Measurements from ENCODE around the gene DDX51.
"Not testable (repeated sequence)": the region's sequence is repeated elsewhere in the genome, so short reads cannot be mapped to it uniquely, and the experiment has no call there.

The DDX51 gene

GRCh38 chr12:132121283-132121682, 22.8 kb downstream of the DDX51 start:
- DNase-seq (ENCODE audit: low read depth in 2 of 2, low spot score in 1 of 2), result no peak

- DNase-seq (ENCODE audit: low read depth in 2 of 2, low spot score in 1 of 2), result no peak
These were observed 25.2 kb downstream of the DDX51 start for GRCh38 chr12:132118876-132119275.

DNA sequence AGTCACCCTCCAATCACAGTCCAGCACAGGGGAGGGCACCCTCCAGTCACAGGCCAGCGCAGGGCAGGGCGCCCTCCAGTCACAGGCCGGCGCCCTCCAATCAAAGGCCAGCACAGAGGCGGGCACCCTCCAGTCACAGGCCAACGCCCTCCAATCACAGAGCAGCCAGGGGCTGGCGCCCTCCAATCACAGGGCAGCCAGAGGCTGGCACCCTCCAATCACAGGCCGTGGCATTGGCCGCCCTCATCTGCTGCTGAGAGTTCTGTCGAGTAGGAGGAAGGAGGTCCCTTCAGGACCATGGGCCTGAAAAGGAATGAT, 26.6 kb downstream of the DDX51 start:
- DNase-seq (ENCODE audit: low read depth in 2 of 2, low spot score in 1 of 2), result no peak

DNA sequence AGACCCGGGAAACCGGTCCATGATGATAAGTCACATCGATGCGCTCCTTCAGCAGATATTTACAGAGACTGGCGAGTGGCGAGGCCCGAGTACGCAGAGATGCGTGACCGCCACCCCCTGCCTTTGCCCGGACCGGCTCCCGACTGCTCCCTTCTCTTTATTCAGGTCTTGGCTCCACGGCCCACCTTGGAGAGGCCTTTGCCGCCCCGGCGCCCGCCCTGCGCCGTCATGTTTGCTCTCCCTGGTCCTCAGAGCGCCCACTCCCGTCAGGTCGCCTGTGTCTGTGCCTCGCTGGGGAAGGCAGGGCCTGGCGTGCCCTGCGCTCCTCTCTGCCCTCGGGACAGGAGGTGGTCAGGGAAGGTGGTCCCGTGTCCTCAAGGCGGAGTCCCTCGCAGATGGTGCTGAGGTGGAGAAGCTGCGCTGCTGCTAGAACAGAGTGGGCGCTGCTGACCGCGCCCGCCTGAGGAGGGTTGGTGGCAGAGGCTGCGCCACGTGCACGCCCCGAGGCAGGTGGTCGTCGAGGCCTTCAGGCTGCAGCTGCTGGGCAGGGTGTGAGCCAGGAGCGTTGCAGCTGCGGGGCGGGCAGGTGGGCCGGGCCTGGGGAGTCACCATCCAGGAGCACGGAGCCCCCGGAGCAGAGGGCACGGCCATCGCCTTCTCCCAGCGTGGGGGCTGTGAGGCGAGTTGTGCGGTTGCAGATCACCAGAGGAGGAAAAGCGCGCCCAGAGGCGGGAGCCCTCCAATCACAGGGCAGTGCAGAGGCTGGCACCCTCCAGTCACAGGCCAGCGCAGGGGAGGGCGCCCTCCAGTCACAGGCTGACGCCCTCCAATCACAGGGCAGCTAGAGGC, 27.2 kb downstream of the DDX51 start:
- no peak for DNase-seq (ENCODE audit: low read depth in 2 of 2, low spot score in 1 of 2)

DNA sequence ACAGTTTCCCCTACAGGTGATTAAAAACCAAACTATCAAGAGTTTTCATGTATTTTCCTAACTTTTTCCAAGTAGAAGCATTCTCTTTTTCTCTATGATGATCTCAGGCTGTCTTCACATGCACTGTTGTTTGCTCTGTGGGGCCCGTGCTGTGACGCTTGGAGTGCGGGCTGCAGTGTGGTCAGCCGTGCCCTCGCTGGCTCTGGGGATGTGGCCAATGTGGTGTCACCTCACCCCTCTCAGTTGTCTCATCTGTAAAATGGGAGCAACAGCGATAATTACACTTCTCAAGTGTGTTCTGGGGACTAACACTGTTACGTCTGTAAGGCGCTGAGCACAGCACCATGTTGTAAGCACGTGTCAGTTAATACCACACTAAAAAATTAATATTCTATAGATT, 28.6 kb downstream of the DDX51 start:
- DNase-seq (ENCODE audit: low read depth in 2 of 2, low spot score in 1 of 2), result no peak

- DNase-seq (ENCODE audit: low read depth in 2 of 2, low spot score in 1 of 2), result no peak
These were observed 29.5 kb downstream of the DDX51 start for GRCh38 chr12:132114667-132115066.

- no peak for DNase-seq (ENCODE audit: low read depth in 2 of 2, low spot score in 1 of 2)
These were observed 32.3 kb downstream of the DDX51 start for GRCh38 chr12:132111654-132112304.

DNA sequence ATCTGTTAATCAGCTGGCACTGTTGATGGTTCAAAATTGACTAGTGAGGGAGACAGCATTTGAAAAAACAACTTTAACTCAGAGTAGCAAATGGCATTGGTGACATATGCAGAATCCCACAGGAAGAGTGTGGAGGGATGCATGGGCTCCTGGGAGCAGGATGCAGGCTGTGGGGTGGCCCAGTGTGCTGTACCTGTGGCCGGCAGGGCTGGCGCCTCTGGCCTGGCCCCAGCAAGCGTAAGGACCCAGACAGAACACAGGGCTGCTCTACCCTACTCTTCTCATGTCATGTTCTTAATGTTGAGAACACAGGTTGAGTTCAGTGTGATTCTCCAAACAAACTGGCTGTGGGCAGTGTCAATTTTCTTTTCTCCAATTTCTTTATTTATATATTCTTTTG, 33.4 kb downstream of the DDX51 start:
- no peak for DNase-seq (ENCODE audit: low read depth in 2 of 2, low spot score in 1 of 2)

DNA sequence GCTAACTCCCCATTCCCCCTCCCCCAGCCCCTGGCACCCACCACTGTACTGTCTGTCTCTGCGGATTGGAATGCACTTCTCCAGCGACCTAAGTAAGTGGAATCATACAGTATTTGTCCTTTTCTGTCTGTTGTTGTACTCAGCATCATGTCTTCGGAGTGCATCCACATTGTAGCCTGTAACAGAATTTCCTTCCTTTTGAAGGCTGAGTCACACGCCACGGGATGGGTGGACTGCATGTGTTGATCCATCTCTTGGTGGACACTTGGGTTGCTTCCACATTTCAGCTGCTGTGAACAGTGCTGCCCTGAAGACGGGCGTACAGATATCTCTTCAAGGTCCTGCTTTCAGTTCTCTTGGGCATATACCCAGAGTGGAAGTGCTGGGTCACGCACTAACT, 34.4 kb downstream of the DDX51 start:
- no peak for DNase-seq (ENCODE audit: low read depth in 2 of 2, low spot score in 1 of 2)

DNA sequence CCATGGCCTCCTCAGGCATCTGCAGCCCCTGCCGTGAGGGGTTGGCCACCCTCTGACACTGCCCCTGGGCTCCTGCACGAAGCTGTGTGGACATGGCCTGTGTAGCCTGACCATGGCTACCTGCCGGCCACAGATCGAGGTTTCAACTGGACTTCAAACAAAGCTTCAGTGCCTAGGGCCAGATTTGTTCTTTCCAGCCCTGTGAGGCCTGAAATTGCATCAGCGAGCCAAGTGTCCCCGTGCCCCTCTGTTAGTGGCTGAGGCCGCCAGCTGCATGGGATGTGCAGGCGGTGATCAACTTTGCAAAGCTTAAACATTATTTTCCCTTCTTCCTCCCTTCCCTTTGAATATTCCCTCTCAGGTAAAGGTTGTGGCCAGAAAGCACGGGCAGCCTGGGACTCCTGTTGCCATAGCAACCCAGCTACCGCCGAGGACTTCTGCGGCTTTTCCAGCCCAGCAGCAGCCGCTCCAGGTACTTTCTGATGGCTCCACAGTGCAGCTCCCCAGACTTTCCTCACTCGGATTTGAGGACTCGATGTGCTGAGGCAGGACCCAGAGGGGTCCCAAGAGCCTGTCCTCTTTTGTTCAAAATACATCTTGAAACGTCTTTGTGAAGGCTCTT, 35.8 kb downstream of the DDX51 start:
- no peak for DNase-seq (ENCODE audit: low read depth in 2 of 2, low spot score in 1 of 2)

- no peak for DNase-seq (ENCODE audit: low read depth in 2 of 2, low spot score in 1 of 2)
These were observed 37.2 kb downstream of the DDX51 start for GRCh38 chr12:132106921-132107320.

DNA sequence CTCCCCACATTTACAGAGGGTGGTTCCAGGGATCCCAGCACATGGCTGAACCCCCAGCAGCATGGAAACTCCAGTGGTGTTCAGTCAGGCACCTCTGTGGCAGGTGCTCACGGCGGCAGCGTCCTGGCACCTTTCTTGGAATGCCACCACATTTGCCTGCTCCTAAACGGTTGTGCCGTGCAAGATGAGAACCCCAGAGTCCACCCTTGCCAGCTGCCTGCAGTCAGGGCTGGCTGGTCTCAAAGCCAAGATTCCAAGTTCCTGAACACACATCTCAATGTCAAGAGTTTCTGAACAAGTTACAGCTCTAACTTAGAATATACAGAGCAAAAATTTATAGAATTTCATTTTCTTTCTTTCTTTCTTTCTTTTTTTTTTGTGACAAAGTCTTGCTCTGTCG, 38.7 kb downstream of the DDX51 start:
- no peak for DNase-seq (ENCODE audit: low read depth in 2 of 2, low spot score in 1 of 2)

GRCh38 chr12:132103542-132104308, 40.4 kb downstream of the DDX51 start:
- DNase-seq (ENCODE audit: low read depth in 2 of 2, low spot score in 1 of 2), result no peak

- not testable (repeated sequence) for DNase-seq (ENCODE audit: low read depth in 2 of 2, low spot score in 1 of 2)
These were observed 41.0 kb downstream of the DDX51 start for GRCh38 chr12:132103072-132103471.

DNA sequence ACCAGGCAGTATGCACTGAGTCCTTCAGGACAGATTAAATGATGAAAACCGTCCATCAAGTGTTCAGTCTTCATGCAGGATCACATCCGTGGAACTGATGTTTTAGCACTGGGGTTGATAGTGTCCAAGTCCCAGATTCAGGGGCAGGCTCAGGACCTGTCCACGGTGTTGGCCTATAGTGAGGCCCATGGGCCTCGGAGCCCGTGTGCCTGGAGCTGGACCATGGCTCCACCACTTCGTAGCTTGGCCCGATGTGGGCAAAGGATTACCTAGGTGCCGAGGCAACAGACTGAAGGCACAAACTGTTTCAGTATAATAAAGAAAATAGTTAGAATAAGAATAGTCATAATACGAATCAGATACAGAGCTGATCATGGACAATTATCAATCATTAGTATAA, 41.8 kb downstream of the DDX51 start:
- DNase-seq (ENCODE audit: low read depth in 2 of 2, low spot score in 1 of 2), result no peak

DNA sequence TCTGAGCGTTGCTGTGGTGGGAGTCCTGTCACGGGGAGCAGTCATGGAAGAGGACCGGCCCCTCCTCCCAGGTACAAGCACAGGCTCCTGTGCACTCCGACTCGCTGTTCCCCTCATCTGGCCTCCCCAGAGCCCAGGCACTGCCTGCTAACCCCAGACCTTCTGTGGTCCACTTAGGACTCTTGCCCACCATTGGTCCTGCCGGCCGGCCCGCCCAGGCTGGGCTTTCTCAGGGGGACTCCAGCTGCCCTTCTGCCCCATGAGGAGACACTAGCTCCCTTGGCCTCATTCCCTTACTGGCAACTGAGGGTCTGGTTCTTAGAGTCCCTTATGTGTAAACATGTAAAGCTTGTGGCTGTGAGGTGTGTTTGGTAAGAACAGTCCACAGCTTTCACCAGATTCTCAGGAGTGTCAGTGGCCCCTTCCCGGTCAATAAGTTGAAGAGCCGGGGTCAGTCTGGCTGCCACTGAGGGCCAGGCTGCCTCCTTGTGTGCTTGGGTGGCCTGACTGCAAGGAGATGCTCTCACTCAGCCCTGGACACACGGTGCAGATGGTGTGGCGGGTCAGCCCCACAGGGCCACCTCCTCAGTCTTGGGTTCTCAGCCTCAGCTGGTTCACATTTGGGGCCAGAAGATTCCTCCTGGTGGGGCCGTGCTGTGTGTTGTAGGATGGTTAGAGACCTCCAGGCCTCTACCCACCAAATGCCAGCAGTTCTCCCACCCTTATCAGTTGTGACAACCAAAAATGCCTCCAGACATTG, 43.6 kb downstream of the DDX51 start:
- DNase-seq (ENCODE audit: low read depth in 2 of 2, low spot score in 1 of 2), result no peak

DNA sequence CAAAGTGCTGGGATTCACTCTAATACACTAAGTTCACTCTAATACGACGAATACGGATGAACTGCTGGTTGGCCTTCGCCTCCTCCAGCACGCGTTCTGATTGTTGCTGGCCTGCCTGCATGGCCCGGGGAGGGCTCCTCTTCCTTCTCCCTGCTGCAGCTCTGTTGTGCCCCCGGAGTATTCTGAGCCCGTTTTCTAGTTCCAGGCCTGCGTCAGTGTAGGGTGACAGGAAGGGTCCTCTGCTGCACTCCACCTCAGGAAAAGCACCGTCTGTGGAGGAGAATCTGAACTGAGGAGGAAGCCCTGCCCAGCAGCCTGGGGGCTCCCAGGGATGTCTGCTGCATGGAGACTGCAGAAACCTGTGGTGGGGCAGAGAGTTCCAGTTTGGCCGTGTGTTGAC, 44.4 kb downstream of the DDX51 start:
- DNase-seq (ENCODE audit: low read depth in 2 of 2, low spot score in 1 of 2), result no peak

GRCh38 chr12:132095520-132096409, 48.4 kb downstream of the DDX51 start:
- no peak for DNase-seq (ENCODE audit: low read depth in 2 of 2, low spot score in 1 of 2)

DNA sequence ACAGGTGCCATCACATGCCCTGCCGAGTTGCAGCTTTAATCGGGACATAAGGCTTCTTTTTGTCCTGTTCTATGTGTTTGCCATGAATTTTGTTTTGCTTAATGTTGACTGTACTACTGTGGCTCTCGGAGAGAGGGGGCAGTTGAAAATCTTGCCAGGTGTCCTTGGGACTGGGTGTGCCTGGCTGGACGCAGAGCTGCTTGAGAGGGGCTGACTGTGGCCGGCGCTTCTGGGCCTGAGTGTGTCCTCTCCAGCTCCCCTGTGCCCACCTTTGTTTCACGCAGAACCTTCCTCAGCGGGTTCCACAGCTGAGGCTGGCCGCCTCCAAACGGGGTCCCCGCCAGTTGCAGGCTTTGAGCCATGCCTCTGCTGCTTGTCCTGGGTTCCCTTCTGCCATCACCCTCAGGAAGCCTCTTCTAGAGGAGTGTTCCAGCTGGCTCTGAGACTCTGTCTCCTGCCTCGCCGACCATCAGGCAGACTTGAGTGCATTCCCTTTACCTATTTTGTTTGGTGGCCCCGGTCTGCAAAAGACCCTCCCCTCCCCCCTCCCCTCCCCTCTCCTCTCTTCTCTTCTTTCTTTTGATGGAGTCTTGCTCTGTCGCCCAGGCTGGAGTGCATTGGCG, 49.7 kb downstream of the DDX51 start:
- no peak for DNase-seq (ENCODE audit: low read depth in 2 of 2, low spot score in 1 of 2)
